H9 (cell line): ENCODE results near the gene LUZP1. TPM values are rescaled to one million over a fixed set of nuclear protein-coding genes. Genes with fewer than 3 reads are reported as not detected.

Experiments
- DNase-seq: peaks from one replicate; pipeline ENCODE4 v3.0.0-alpha.2; 2017
- H2AFZ ChIP-seq: one replicate; pipeline ENCODE4 v1.6.1; 2013; ENCODE audit warnings: mild to moderate bottlenecking, low read length, control low read depth, moderate library complexity
- H2AK5ac ChIP-seq: 2 replicates; pipeline ENCODE4 v1.6.1; 2013; ENCODE audit warnings: low read length, control low read depth, mixed read lengths; ENCODE audit not compliant: insufficient read length
- H2BK120ac ChIP-seq: one replicate; pipeline ENCODE4 v1.6.1; 2013; ENCODE audit warnings: low read depth, mild to moderate bottlenecking, low read length, control low read depth, inconsistent platforms; ENCODE audit not compliant: poor library complexity, severe bottlenecking
- H2BK12ac ChIP-seq: 2 replicates; pipeline ENCODE4 v1.6.1; 2013; ENCODE audit warnings: low read length, control low read depth, mixed read lengths, low read depth; ENCODE audit not compliant: insufficient read length
- H2BK15ac ChIP-seq: 2 replicates; pipeline ENCODE4 v1.6.1; 2013; ENCODE audit warnings: low read depth, low read length, control low read depth
- H2BK20ac ChIP-seq: one replicate; pipeline ENCODE4 v1.6.1; 2013; ENCODE audit warnings: low read depth, mild to moderate bottlenecking, low read length, control low read depth, inconsistent platforms; ENCODE audit not compliant: poor library complexity, severe bottlenecking
- H2BK5ac ChIP-seq: 2 replicates; pipeline ENCODE4 v1.6.1; 2013; ENCODE audit warnings: low read length, control low read depth, mixed read lengths; ENCODE audit not compliant: insufficient read length
- H3K14ac ChIP-seq: 2 replicates; pipeline ENCODE4 v1.6.1; 2013; ENCODE audit warnings: low read length, control low read depth; ENCODE audit not compliant: insufficient read depth
- H3K18ac ChIP-seq: 2 replicates; pipeline ENCODE4 v1.6.1; 2013; ENCODE audit warnings: low read depth, mild to moderate bottlenecking, mixed read lengths, low read length, control low read depth; ENCODE audit not compliant: insufficient read length
- H3K23ac ChIP-seq: 2 replicates; pipeline ENCODE4 v1.6.1; 2013; ENCODE audit warnings: low read length, control low read depth, mixed read lengths, low read depth; ENCODE audit not compliant: insufficient read length
- H3K23me2 ChIP-seq: 2 replicates; pipeline ENCODE4 v1.6.1; 2013; ENCODE audit warnings: low read depth, mild to moderate bottlenecking, mixed read lengths, low read length, control low read depth; ENCODE audit not compliant: insufficient read length, poor library complexity, severe bottlenecking
- H3K27ac ChIP-seq: 2 replicates; pipeline ENCODE4 v1.5.1; 2013; ENCODE audit warnings: low read length, control low read depth, mixed read lengths, low read depth; ENCODE audit not compliant: insufficient read length
- H3K27me3 ChIP-seq: 2 replicates; pipeline ENCODE4 v1.6.1; 2013; ENCODE audit warnings: low read length, control low read depth, inconsistent platforms; ENCODE audit not compliant: insufficient read depth
- H3K4ac ChIP-seq: 2 replicates; pipeline ENCODE4 v1.6.1; 2013; ENCODE audit warnings: low read depth, mild to moderate bottlenecking, control low read depth, inconsistent platforms, low read length, moderate library complexity
- H3K4me1 ChIP-seq: 2 replicates; pipeline ENCODE4 v1.6.1; 2013; ENCODE audit warnings: low read length, control low read depth, inconsistent platforms; ENCODE audit not compliant: insufficient read depth
- H3K4me2 ChIP-seq: 2 replicates; pipeline ENCODE4 v1.6.1; 2013; ENCODE audit warnings: low read length, control low read depth, mixed read lengths; ENCODE audit not compliant: insufficient read length, insufficient read depth
- H3K56ac ChIP-seq: 2 replicates; pipeline ENCODE4 v1.6.1; 2013; ENCODE audit warnings: low read depth, mild to moderate bottlenecking, mixed read lengths, low read length, control low read depth; ENCODE audit not compliant: insufficient read length
- H3K79me1 ChIP-seq: 2 replicates; pipeline ENCODE4 v1.6.1; 2013; ENCODE audit warnings: low read depth, mild to moderate bottlenecking, moderate library complexity, low read length, control low read depth, inconsistent platforms; ENCODE audit not compliant: insufficient read depth, poor library complexity, severe bottlenecking
- H3K79me2 ChIP-seq: 2 replicates; pipeline ENCODE4 v1.6.1; 2013; ENCODE audit warnings: low read length, control low read depth, inconsistent platforms; ENCODE audit not compliant: insufficient read depth
- H3K9ac ChIP-seq: 2 replicates; pipeline ENCODE4 v1.6.1; 2013; ENCODE audit warnings: low read length, control low read depth, mixed read lengths; ENCODE audit not compliant: insufficient read length; ENCODE audit errors: extremely low read depth
- H3K9me3 ChIP-seq: one replicate; pipeline ENCODE4 v1.6.1; 2013; ENCODE audit warnings: low read depth, low read length, inconsistent platforms; ENCODE audit not compliant: control insufficient read depth
- H3T11ph ChIP-seq: one replicate; pipeline ENCODE4 v1.6.1; 2013; ENCODE audit warnings: mild to moderate bottlenecking, low read length, control low read depth, inconsistent platforms
- H4K20me1 ChIP-seq: one replicate; pipeline ENCODE4 v1.6.1; 2013; ENCODE audit not compliant: control insufficient read depth, insufficient read length, insufficient read depth
- H4K5ac ChIP-seq: 2 replicates; pipeline ENCODE4 v1.6.1; 2013; ENCODE audit warnings: low read depth, mild to moderate bottlenecking, mixed read lengths, low read length, control low read depth; ENCODE audit not compliant: insufficient read length
- H4K8ac ChIP-seq: replicated peaks from 2 replicates; pipeline ENCODE4 v1.6.1; 2013; ENCODE audit warnings: low read length, control low read depth, mixed read lengths, low read depth; ENCODE audit not compliant: insufficient read length
- H4K91ac ChIP-seq: 2 replicates; pipeline ENCODE4 v1.6.1; 2013; ENCODE audit warnings: low read depth, mild to moderate bottlenecking, moderate library complexity, mixed read lengths, low read length, control low read depth; ENCODE audit not compliant: insufficient read length
- H3K27ac Mint-ChIP-seq, 3 experiments: 2 replicates in 2 of 3; 3 replicates in 1 of 3; pipeline ENCODE4 v1.8.0; 2020 to 2021; ENCODE audit warnings: mixed read lengths in 3 of 3, mild to moderate bottlenecking in 1 of 3, moderate library complexity in 1 of 3
- H3K27me3 Mint-ChIP-seq: 2 replicates; pipeline ENCODE4 v1.8.0; 2021; ENCODE audit warnings: low read depth, mild to moderate bottlenecking, moderate library complexity, mixed read lengths
- H3K36me3 Mint-ChIP-seq, 3 experiments: 2 replicates in 2 of 3; 3 replicates in 1 of 3; pipeline ENCODE4 v1.8.0; 2020 to 2021; ENCODE audit warnings: low read depth in 3 of 3, mixed read lengths in 3 of 3; ENCODE audit not compliant: insufficient read depth in 1 of 3
- H3K4me1 Mint-ChIP-seq, 2 experiments: 2 replicates each; pipeline ENCODE4 v1.8.0; 2020; ENCODE audit warnings: mixed read lengths in 2 of 2
- H3K4me3 Mint-ChIP-seq, 2 experiments: 2 replicates in 1 of 2; 3 replicates in 1 of 2; pipeline ENCODE4 v1.8.0; 2020 to 2021; ENCODE audit warnings: mild to moderate bottlenecking in 2 of 2, mixed read lengths in 2 of 2, moderate library complexity in 1 of 2
- H3K9me3 Mint-ChIP-seq, 2 experiments: 2 replicates in 1 of 2; 3 replicates in 1 of 2; pipeline ENCODE4 v1.8.0; 2020; ENCODE audit warnings: mild to moderate bottlenecking in 2 of 2, mixed read lengths in 2 of 2, moderate library complexity in 1 of 2
- WGBS: extraction: QIAGEN DNeasy Blood & Tissue Kit; methylation state at CpG from one replicate; pipeline ENCODE4 v1.1.7; 2013; ENCODE audit warnings: missing lambda C conversion rate, low lambda C conversion rate, mixed read lengths; ENCODE audit not compliant: insufficient read length; ENCODE audit errors: extremely low coverage; 5-methylcytosine and 5-hydroxymethylcytosine counted together
- total RNA-seq: library from RNA; stranded (reverse); gene quantifications from 2 replicates; pipeline ENCODE4 v1.2.1, GENCODE V29; 2021
- TF ChIP-seq, protein P1 (sequence below): fragments of 200-600 bp; sonication (generic); conservative IDR thresholded peaks from 3 replicates; pipeline ENCODE4 v1.8.0; 2021; ENCODE audit warnings: antibody characterized with exemption, mild to moderate bottlenecking

The LUZP1 gene
- total RNA-seq, 1 experiment from 2014 or later = 48.2 TPM

- Histone ChIP-seq H3K27me3 (no peaks in the 10 kb centered on the region), H3K4me1 (no peaks in the 10 kb centered on the region), H3K18ac (no peak overlapping the region), H3K14ac (no peak overlapping the region), H3K23me2 (peaks cover 5% of the 10 kb centered on the region), H2BK12ac (no peak overlapping the region), H4K20me1 (no peaks in the 10 kb centered on the region), H3K27ac (no peak overlapping the region), H3K23ac (no peak overlapping the region), H4K5ac (no peak overlapping the region), H2AK5ac (no peak overlapping the region), H2AFZ (no peak overlapping the region), H3K79me2 (no peaks in the 10 kb centered on the region), H2BK20ac (no peak overlapping the region), H2BK15ac (no peak overlapping the region), H4K8ac (no peak overlapping the region), H3K4ac (no peak overlapping the region), H2BK5ac (no peak overlapping the region), H3T11ph (no peak overlapping the region), H4K91ac (no peak overlapping the region), H3K9me3 (no peaks in the 10 kb centered on the region), H3K79me1 (no peaks in the 10 kb centered on the region), H3K9ac (no peak overlapping the region), H2BK120ac (no peak overlapping the region), H3K4me2 (peak overlapping the region; percentile 58), H3K56ac (no peak overlapping the region)
- TF ChIP-seq, protein P1, sequence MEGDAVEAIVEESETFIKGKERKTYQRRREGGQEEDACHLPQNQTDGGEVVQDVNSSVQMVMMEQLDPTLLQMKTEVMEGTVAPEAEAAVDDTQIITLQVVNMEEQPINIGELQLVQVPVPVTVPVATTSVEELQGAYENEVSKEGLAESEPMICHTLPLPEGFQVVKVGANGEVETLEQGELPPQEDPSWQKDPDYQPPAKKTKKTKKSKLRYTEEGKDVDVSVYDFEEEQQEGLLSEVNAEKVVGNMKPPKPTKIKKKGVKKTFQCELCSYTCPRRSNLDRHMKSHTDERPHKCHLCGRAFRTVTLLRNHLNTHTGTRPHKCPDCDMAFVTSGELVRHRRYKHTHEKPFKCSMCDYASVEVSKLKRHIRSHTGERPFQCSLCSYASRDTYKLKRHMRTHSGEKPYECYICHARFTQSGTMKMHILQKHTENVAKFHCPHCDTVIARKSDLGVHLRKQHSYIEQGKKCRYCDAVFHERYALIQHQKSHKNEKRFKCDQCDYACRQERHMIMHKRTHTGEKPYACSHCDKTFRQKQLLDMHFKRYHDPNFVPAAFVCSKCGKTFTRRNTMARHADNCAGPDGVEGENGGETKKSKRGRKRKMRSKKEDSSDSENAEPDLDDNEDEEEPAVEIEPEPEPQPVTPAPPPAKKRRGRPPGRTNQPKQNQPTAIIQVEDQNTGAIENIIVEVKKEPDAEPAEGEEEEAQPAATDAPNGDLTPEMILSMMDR = no peak
- peak; percentile 58 for DNase-seq
- WGBS = no CpG with 5 or more reads among the region's 3 CpGs
- Mint-ChIP-seq H3K27me3 (peaks cover 43% of the 10 kb centered on the region), H3K4me3 (peak overlapping the region; percentile 64 to 70), H3K9me3 (no peaks in the 10 kb centered on the region), H3K36me3 (no peaks in the 10 kb centered on the region), H3K4me1 (peaks cover 16 to 30% of the 10 kb centered on the region in 2 experiments), H3K27ac (no peak overlapping the region)
These were observed 47.2 kb upstream of the LUZP1 start for GRCh38 chr1:23215751-23216449.
